ENCODE results near the gene GDNF. TPM values are rescaled to one million over a fixed set of nuclear protein-coding genes. Genes with fewer than 3 reads are reported as not detected.

Gene GDNF
- total RNA-seq = 1 to 10 TPM; 1.5 to 6.0 (median 2.1) TPM

- Histone ChIP-seq H3K4me3 (peak within 1 kb of the TSS; percentile 64 to 73 (median 70)), H3K27ac (peak within 1 kb of the TSS; percentile 66 to 95 (median 86))
Measured at GRCh38 chr5:37839407-37840052, at the start of gene GDNF. Gene GDNF, minus strand, starts transcription at chr5:37840041. Its CDS starts 5,245 bp downstream, at chr5:37834796.

GRCh38 chr5:37888476-37888875 lies 48.6 kb upstream of the GDNF start:
- no peaks in the 10 kb centered on the region for H3K9me3 ChIP-seq
- peaks cover 0 to 11% of the 10 kb centered on the region in 2 donors for H3K4me1 ChIP-seq
- H3K27me3 ChIP-seq = no peaks in the 10 kb centered on the region

More at GRCh38 chr5:37839407-37840052, at the start of gene GDNF:
- intact Hi-C loops (cut with DNase I; ENCODE audit: low total_unique reads) = loop anchor here (1.0 to 10.0 kb wide), 6 partner anchors 117 to 698 kb away; no protein-coding TSS in a partner anchor
- DNase-seq = peak; percentile 46 to 73
- peaks cover 0 to 63% (median 7%) of the 10 kb centered on the region in 3 donors for H3K27me3 ChIP-seq
- H3K9me3 ChIP-seq = no peaks in the 10 kb centered on the region
- peak; percentile 43 to 59 for ATAC-seq
- H3K4me1 ChIP-seq = peaks cover 22 to 46% of the 10 kb centered on the region in 2 donors
- TF ChIP-seq POLR2A (IDR thresholded peaks at IDR 0.05) (peak; percentile 75 to 82), CTCF (IDR thresholded peaks at IDR 0.05 in 4 of 5, conservative IDR thresholded peaks at IDR 0.05 in 1 of 5) (peak in 2 of 5 experiments; percentile 11 to 16)
- in situ Hi-C loops (cut with MboI; ENCODE audit: low sequenced_read_pairs in 4 of 4) = loop anchor here (5.0 to 10.0 kb wide), 3 partner anchors 353 to 358 kb away; no protein-coding TSS in a partner anchor
- H3K36me3 ChIP-seq = no peaks in the 10 kb centered on the region

GRCh38 chr5:37886242-37886905 lies 46.5 kb upstream of the GDNF start:
- TF ChIP-seq POLR2A (IDR thresholded peaks at IDR 0.05) (no peak), CTCF (IDR thresholded peaks at IDR 0.05 in 4 of 5, conservative IDR thresholded peaks at IDR 0.05 in 1 of 5) (no peak)
- ATAC-seq (no peak), DNase-seq (no peak)
- H3K4me3 ChIP-seq = no peak overlapping the region
- H3K4me1 ChIP-seq = no peaks in the 10 kb centered on the region
- no peaks in the 10 kb centered on the region for H3K9me3 ChIP-seq
- in situ Hi-C loops (cut with MboI; ENCODE audit: low sequenced_read_pairs in 4 of 4) (no loop called here), intact Hi-C loops (cut with DNase I; ENCODE audit: low total_unique reads) (no loop called here)
- no peak overlapping the region for H3K27ac ChIP-seq
- H3K36me3 ChIP-seq = no peaks in the 10 kb centered on the region
- H3K27me3 ChIP-seq = peaks cover 0 to 3% (median 0%) of the 10 kb centered on the region in 3 donors

More at GRCh38 chr5:37888476-37888875, 48.6 kb upstream of the GDNF start:
- no peak for TF ChIP-seq CTCF (IDR thresholded peaks at IDR 0.05 in 4 of 5, conservative IDR thresholded peaks at IDR 0.05 in 1 of 5)
- no peak for TF ChIP-seq POLR2A (IDR thresholded peaks at IDR 0.05)
- intact Hi-C loops (cut with DNase I; ENCODE audit: low total_unique reads) = no loop called here
- ATAC-seq (no peak), DNase-seq (no peak)
- in situ Hi-C loops (cut with MboI; ENCODE audit: low sequenced_read_pairs in 4 of 4) = no loop called here
- H3K4me3 ChIP-seq = no peak overlapping the region
- H3K27ac ChIP-seq = no peak overlapping the region
- no peaks in the 10 kb centered on the region for H3K36me3 ChIP-seq

- H3K4me1 ChIP-seq = no peaks in the 10 kb centered on the region
- no peaks in the 10 kb centered on the region for H3K9me3 ChIP-seq
- peaks cover 0 to 3% (median 0%) of the 10 kb centered on the region in 3 donors for H3K27me3 ChIP-seq
- no peak overlapping the region for H3K27ac ChIP-seq
- in situ Hi-C loops (cut with MboI; ENCODE audit: low sequenced_read_pairs in 4 of 4) = no loop called here
- H3K36me3 ChIP-seq = no peaks in the 10 kb centered on the region
- ATAC-seq (no peak), DNase-seq (no peak)
- intact Hi-C loops (cut with DNase I; ENCODE audit: low total_unique reads) = no loop called here
- no peak for TF ChIP-seq CTCF (IDR thresholded peaks at IDR 0.05 in 4 of 5, conservative IDR thresholded peaks at IDR 0.05 in 1 of 5)
- TF ChIP-seq POLR2A (IDR thresholded peaks at IDR 0.05) = no peak
- no peak overlapping the region for H3K4me3 ChIP-seq
Measured at GRCh38 chr5:37882636-37883035, 42.8 kb upstream of the GDNF start.

Measured in gastrocnemius medialis (tissue), 4 donors.